IMR-90 (cell line): Measurements from ENCODE around the gene ACACB. TPM values are rescaled to one million over a fixed set of nuclear protein-coding genes. Genes with fewer than 3 reads are reported as not detected.

Experiments used
- ATAC-seq: fragments of 200-7000 bp; cut with Tn5 transposase; 2 replicates; pipeline ENCODE4 v1.9.1; 2020; ENCODE audit warnings: low read depth, mild to moderate bottlenecking, moderate library complexity
- BruUV-seq: library from RNA; stranded (reverse); fragments of 400-500 nt; replicated peaks from 2 replicates; lab custom pipeline; 2021; lab: Mats Ljungman, UMichigan
- CTCF ChIA-PET: fragments of 300-600 bp; formaldehyde crosslinking; extraction: SDS; loops from one replicate; lab custom pipeline; 2021; ENCODE audit warnings: antibody characterized with exemption; lab: Yijun Ruan, JAX
- POLR2A ChIA-PET: fragments of 300-600 bp; sonication (Branson Sonifier 250); formaldehyde crosslinking; loops from one replicate; lab custom pipeline; 2022; ENCODE audit warnings: antibody characterized with exemption; ENCODE audit not compliant: unreplicated experiment; lab: Charles Lee
- DNase-seq: peaks from one replicate; pipeline ENCODE4 v3.0.0; 2013
- H2AFZ ChIP-seq: replicated peaks from 2 replicates; pipeline ENCODE3; 2013; ENCODE audit warnings: low read length, mild to moderate bottlenecking; ENCODE audit not compliant: poor library complexity
- H2AK5ac ChIP-seq: 2 replicates; pipeline ENCODE4 v1.6.1; 2013; ENCODE audit warnings: low read depth, low read length, inconsistent platforms
- H2AK9ac ChIP-seq: replicated peaks from 2 replicates; pipeline ENCODE3; 2013; ENCODE audit warnings: mild to moderate bottlenecking, low read depth, low read length, moderate library complexity; ENCODE audit not compliant: poor library complexity
- H2BK120ac ChIP-seq: 2 replicates; pipeline ENCODE4 v1.6.1; 2013; ENCODE audit warnings: low read depth, low read length, inconsistent platforms
- H2BK15ac ChIP-seq: 3 replicates; pipeline ENCODE4 v1.6.1; 2013; ENCODE audit warnings: low read depth, low read length, inconsistent platforms
- H2BK20ac ChIP-seq: 2 replicates; pipeline ENCODE4 v1.6.1; 2013; ENCODE audit warnings: low read depth, mild to moderate bottlenecking, inconsistent platforms, low read length, moderate library complexity
- H2BK5ac ChIP-seq: 2 replicates; pipeline ENCODE4 v1.6.1; 2013; ENCODE audit warnings: mild to moderate bottlenecking, low read depth, low read length, inconsistent platforms; ENCODE audit not compliant: poor library complexity, severe bottlenecking
- H3K14ac ChIP-seq: replicated peaks from 2 replicates; pipeline ENCODE4 v1.6.1; 2013; ENCODE audit warnings: low read depth, low read length, inconsistent platforms
- H3K18ac ChIP-seq: 2 replicates; pipeline ENCODE4 v1.6.1; 2013; ENCODE audit warnings: low read depth, low read length, control low read depth
- H3K23ac ChIP-seq: 2 replicates; pipeline ENCODE4 v1.6.1; 2013; ENCODE audit warnings: low read depth, low read length, inconsistent platforms
- H3K27ac ChIP-seq: 2 replicates; pipeline ENCODE4 v1.5.1; 2013; ENCODE audit warnings: mild to moderate bottlenecking, control low read depth, low read length; ENCODE audit not compliant: insufficient read depth
- H3K27me3 ChIP-seq: 2 replicates; pipeline ENCODE4 v1.6.1; 2013; ENCODE audit warnings: low read length; ENCODE audit not compliant: control insufficient read depth, insufficient read depth
- H3K36me3 ChIP-seq: 2 replicates; pipeline ENCODE4 v1.6.1; 2013; ENCODE audit warnings: low read length, mixed read lengths; ENCODE audit not compliant: control insufficient read depth, insufficient read depth
- H3K4ac ChIP-seq: 2 replicates; pipeline ENCODE4 v1.6.1; 2013; ENCODE audit warnings: low read depth, low read length, inconsistent platforms
- H3K4me1 ChIP-seq: 2 replicates; pipeline ENCODE4 v1.6.1; 2013; ENCODE audit warnings: low read length, mixed read lengths; ENCODE audit not compliant: control insufficient read depth, insufficient read depth
- H3K4me2 ChIP-seq: 2 replicates; pipeline ENCODE4 v1.6.1; 2013; ENCODE audit warnings: low read depth, mild to moderate bottlenecking, control low read depth, low read length, moderate library complexity
- H3K4me3 ChIP-seq: 2 replicates; pipeline ENCODE4 v1.5.1; 2013; ENCODE audit warnings: low read depth, mild to moderate bottlenecking, control low read depth, low read length, moderate library complexity; ENCODE audit not compliant: insufficient read depth
- H3K56ac ChIP-seq: 2 replicates; pipeline ENCODE4 v1.6.1; 2013; ENCODE audit warnings: low read length, inconsistent platforms; ENCODE audit not compliant: insufficient read depth; ENCODE audit errors: extremely low read depth
- H3K79me1 ChIP-seq, 2 experiments: 2 replicates each; pipeline ENCODE4 v1.6.1; 2013; ENCODE audit warnings: low read length in 2 of 2, inconsistent platforms in 1 of 2, low read depth in 1 of 2
- H3K9ac ChIP-seq: 2 replicates; pipeline ENCODE4 v1.6.1; 2013; ENCODE audit warnings: low read depth, low read length, control low read depth
- H3K9me1 ChIP-seq: 2 replicates; pipeline ENCODE4 v1.6.1; 2013; ENCODE audit warnings: low read length, inconsistent platforms; ENCODE audit not compliant: insufficient read depth
- H3K9me3 ChIP-seq: 2 replicates; pipeline ENCODE4 v1.6.1; 2013; ENCODE audit warnings: low read length; ENCODE audit not compliant: control insufficient read depth, insufficient read depth
- H4K20me1 ChIP-seq: 2 replicates; pipeline ENCODE4 v1.6.1; 2013; ENCODE audit warnings: low read length, inconsistent platforms; ENCODE audit not compliant: insufficient read depth
- H4K5ac ChIP-seq: 2 replicates; pipeline ENCODE4 v1.6.1; 2013; ENCODE audit warnings: mild to moderate bottlenecking, low read depth, low read length, control low read depth
- H4K8ac ChIP-seq, 2 experiments: 2 replicates each; pipeline ENCODE4 v1.6.1; 2013; ENCODE audit warnings: low read depth in 2 of 2, low read length in 2 of 2, control low read depth in 1 of 2, inconsistent platforms in 1 of 2
- H4K91ac ChIP-seq: 2 replicates; pipeline ENCODE4 v1.6.1; 2013; ENCODE audit warnings: low read depth, low read length, inconsistent platforms; ENCODE audit not compliant: insufficient read depth
- CEBPB ChIP-seq: IDR thresholded peaks from 2 replicates; pipeline ENCODE4 v1.6.1; 2012; ENCODE audit warnings: low read depth, low read length, improper control_type of control experiment
- CTCF ChIP-seq: conservative IDR thresholded peaks from 2 replicates; pipeline ENCODE4 v1.5.1; 2012; ENCODE audit warnings: mild to moderate bottlenecking, low read depth, low read length, improper control_type of control experiment
- ELK1 ChIP-seq: fragments of 150-350 bp; IDR thresholded peaks from 2 replicates; pipeline ENCODE4 v1.6.1; 2016; ENCODE audit warnings: low read depth, mild to moderate bottlenecking, low read length, moderate library complexity, borderline replicate concordance
- MAFK ChIP-seq: IDR thresholded peaks from 2 replicates; pipeline ENCODE4 v1.6.1; 2012; ENCODE audit warnings: low read depth, low read length, improper control_type of control experiment
- MAZ ChIP-seq: IDR thresholded peaks from 2 replicates; pipeline ENCODE4 v1.6.1; 2012; ENCODE audit warnings: low read depth, mild to moderate bottlenecking, low read length, improper control_type of control experiment, moderate library complexity, borderline replicate concordance
- MXI1 ChIP-seq: IDR thresholded peaks from 2 replicates; pipeline ENCODE4 v1.6.1; 2012; ENCODE audit warnings: low read depth, mild to moderate bottlenecking, low read length, moderate library complexity, borderline replicate concordance
- RAD21 ChIP-seq: IDR thresholded peaks from 2 replicates; pipeline ENCODE4 v1.6.1; 2012; ENCODE audit warnings: low read length, improper control_type of control experiment
- RCOR1 ChIP-seq: IDR thresholded peaks from 2 replicates; pipeline ENCODE4 v1.6.1; 2012; ENCODE audit warnings: mild to moderate bottlenecking, low read length, improper control_type of control experiment; ENCODE audit not compliant: insufficient replicate concordance
- USF2 ChIP-seq: fragments of 150-350 bp; IDR thresholded peaks from 2 replicates; pipeline ENCODE4 v1.6.1; 2017; ENCODE audit warnings: mild to moderate bottlenecking, antibody characterized with exemption, low read length, low read depth
- WGBS, 2 experiments: methylation state at CpG; one replicate each; pipeline versions ENCODE4 v1.1.5 to v1.1.7; 2013; ENCODE audit warnings: missing lambda C conversion rate in 2 of 2; ENCODE audit not compliant: insufficient read length in 1 of 2; ENCODE audit errors: extremely low coverage in 2 of 2; 5-methylcytosine and 5-hydroxymethylcytosine counted together
- dilution Hi-C: fragments of 300-500 bp; cut with HindIII; formaldehyde crosslinking; loops from one replicate; pipeline ENCODE4 v1.14.3; 2018; ENCODE audit warnings: low sequenced_read_pairs; ENCODE audit not compliant: unreplicated experiment
- in situ Hi-C: fragments of 300-500 bp; cut with MboI; formaldehyde crosslinking; loops from 3 replicates; pipeline ENCODE4 v1.14.3; 2019; ENCODE audit warnings: low sequenced_read_pairs, inconsistent platforms, mixed read lengths
- intact Hi-C: fragments of 100-400 bp; cut with micrococcal nuclease; formaldehyde crosslinking; loops from 2 replicates; pipeline ENCODE4 v1.10.0; 2022
- polyA plus RNA-seq, 3 experiments: library from polyadenylated mRNA; depleted of rRNA; stranded (reverse); fragments of >200 nt; gene quantifications; 2 replicates each; pipeline ENCODE4 v1.2.3, GENCODE V29; 2012; ENCODE audit warnings: low replicate concordance in 1 of 3
- total RNA-seq: library from RNA; depleted of rRNA; stranded (reverse); fragments of >200 nt; gene quantifications from 2 replicates; pipeline ENCODE4 v1.2.3, GENCODE V29; 2012

Gene ACACB
- total and polyA plus RNA-seq, 2 of the 4 experiments (the other 2 are of a cell fraction): 2.0 to 2.1 TPM

GRCh38 chr12:109247831-109248654, 131.7 kb downstream of the ACACB start:
- ChIA-PET POLR2A (no interaction called here), CTCF (no interaction called here)
- H3K27me3 ChIP-seq: no peaks in the 10 kb centered on the region
- peaks cover 6% of the 10 kb centered on the region for H3K36me3 ChIP-seq
- dilution Hi-C loops: no loop called here
- H3K4me3 ChIP-seq: no peak overlapping the region
- intact Hi-C loops: no loop called here
- no peak for DNase-seq
- no peak overlapping the region for H3K18ac ChIP-seq
- WGBS, 2 experiments: no CpG with 5 or more reads among the region's 9 CpGs
- ATAC-seq: no peak
- no peak overlapping the region for H3K56ac ChIP-seq
- no peak overlapping the region for H2BK120ac ChIP-seq
- no peak overlapping the region for H2BK15ac ChIP-seq
- no peak overlapping the region for H4K91ac ChIP-seq
- H3K9me1 ChIP-seq: no peaks in the 10 kb centered on the region
- no peak overlapping the region for H2AFZ ChIP-seq
- BruUV-seq: no TSS peak
- H3K14ac ChIP-seq: no peak overlapping the region
- H3K4me1 ChIP-seq: no peaks in the 10 kb centered on the region
- no peak overlapping the region for H4K8ac ChIP-seq
- H3K4ac ChIP-seq: no peak overlapping the region
- no peak overlapping the region for H3K23ac ChIP-seq
- in situ Hi-C loops: no loop called here
- no peak overlapping the region for H3K9ac ChIP-seq
- H2AK9ac ChIP-seq: no peak overlapping the region
- no peak overlapping the region for H2AK5ac ChIP-seq
- H2BK5ac ChIP-seq: no peak overlapping the region
- no peak overlapping the region for H2BK20ac ChIP-seq
- H3K27ac ChIP-seq: no peak overlapping the region
- H3K4me2 ChIP-seq: no peak overlapping the region
- H3K9me3 ChIP-seq: no peaks in the 10 kb centered on the region
- no peak for TF ChIP-seq USF2
- TF ChIP-seq CEBPB: no peak
- no peak for TF ChIP-seq RCOR1
- TF ChIP-seq ELK1: no peak
- TF ChIP-seq MXI1: no peak
- TF ChIP-seq MAFK: no peak
- no peak for TF ChIP-seq MAZ
- no peak for TF ChIP-seq CTCF
- TF ChIP-seq RAD21: no peak
- H4K5ac ChIP-seq: no peak overlapping the region
- H3K79me1 ChIP-seq: no peaks in the 10 kb centered on the region
- no peaks in the 10 kb centered on the region for H4K20me1 ChIP-seq
